ENCODE measurements around the gene CDCA4. TPM values are rescaled to one million over a fixed set of nuclear protein-coding genes. Genes with fewer than 3 reads are reported as not detected.

CDCA4 gene
- polyA plus RNA-seq, 1 of the 3 experiments (the other 2 are of a cell fraction) = 26.8 TPM

GRCh38 chr14:105025429-105025828, 4.5 kb upstream of the CDCA4 start:
- POLR2A ChIA-PET = no interaction called here
- Histone ChIP-seq H3K36me3 (replicated peaks in 1 of 2; ENCODE audit: control insufficient read depth in 1 of 2, insufficient read depth in 2 of 2, low read length in 1 of 2) (no peaks in the 10 kb centered on the region), H3F3A (replicated peaks; ENCODE audit: insufficient read depth) (peaks cover 60% of the 10 kb centered on the region), H3K4me1 (ENCODE audit: control insufficient read depth in 1 of 2, insufficient read depth in 2 of 2, low read depth in 1 of 2, low read length in 1 of 2) (peaks cover 19 to 30% of the 10 kb centered on the region in 2 experiments; a peak in 2 of 4 replicates), H3K27me3 (ENCODE audit: insufficient read depth) (no peaks in the 10 kb centered on the region), H3K9me3 (no peaks in the 10 kb centered on the region), H2AFZ (ENCODE audit: low read depth) (no peak overlapping the region), H3K27ac (ENCODE audit: low read depth in 2 of 2, low read length in 1 of 2) (peak overlapping the region; percentile 0 to 99; a peak in 3 of 4 replicates), H3K79me2 (ENCODE audit: insufficient read depth) (peaks cover 20% of the 10 kb centered on the region), H3K4me2 (peak overlapping the region; percentile 53), H3K9ac (peak overlapping the region; percentile 67), H3K4me3 (ENCODE audit: low read depth in 2 of 2, low read length in 1 of 2) (0 out of 4 replicates have a peak overlapping the region, but pooled peaks of 1 of the 2 experiments have one; percentile 3), H3K9me2 (no peaks in the 10 kb centered on the region), H4K20me1 (ENCODE audit: insufficient read depth) (no peaks in the 10 kb centered on the region)
- no peak for DNase-seq
- 92% methylated on average over 6 of the region's 6 CpGs for WGBS (ENCODE audit: low lambda C conversion rate)
- CTCF ChIA-PET = interaction anchor here (1.3 kb wide), 1 partner anchor 20 kb away, joined by 3 read pairs; no protein-coding TSS in a partner anchor
- TF ChIP-seq TEAD4 (IDR thresholded peaks at IDR 0.05; ENCODE audit: borderline replicate concordance, insufficient read depth) = no peak
- TF ChIP-seq NFIC (IDR thresholded peaks at IDR 0.05; ENCODE audit: borderline replicate concordance) = no peak
- no peak for TF ChIP-seq POLR2AphosphoS5 (IDR thresholded peaks at IDR 0.05; ENCODE audit: low read depth, low read length)
- TF ChIP-seq FOSL2 (IDR thresholded peaks at IDR 0.05; ENCODE audit: borderline replicate concordance, low read depth) = no peak
- TF ChIP-seq ELF1 (IDR thresholded peaks at IDR 0.05) = no peak
- TF ChIP-seq GABPA (IDR thresholded peaks at IDR 0.05; ENCODE audit: low read depth) = no peak
- no peak for TF ChIP-seq GATA2 (CRISPR knock-in tag; IDR thresholded peaks at IDR 0.05)
- TF ChIP-seq PBX3 (IDR thresholded peaks at IDR 0.05) = no peak

GRCh38 chr14:105023791-105024480, 3.1 kb upstream of the CDCA4 start:
- 57% methylated on average over 4 of the region's 4 CpGs for WGBS (ENCODE audit: low lambda C conversion rate)
- peaks cover 6% of the 10 kb centered on the region; the same call in 1 of the 2 replicates for H4K20me1 ChIP-seq (ENCODE audit: insufficient read depth)
- peak overlapping the region; percentile 80 for H3K9ac ChIP-seq
- peak overlapping the region; percentile 98 for H3K4me2 ChIP-seq
- no peaks in the 10 kb centered on the region for H3K9me2 ChIP-seq
- DNase-seq = no peak
- H3K79me2 ChIP-seq (ENCODE audit: insufficient read depth) = peaks cover 35% of the 10 kb centered on the region
- H3K9me3 ChIP-seq = no peaks in the 10 kb centered on the region
- TF ChIP-seq NFIC (IDR thresholded peaks at IDR 0.05; ENCODE audit: borderline replicate concordance) = peak; percentile 38; the same call in 1 of the 2 replicates
- TF ChIP-seq RAD21 (IDR thresholded peaks at IDR 0.05; ENCODE audit: low read length) = no peak
- TF ChIP-seq TCF12 (IDR thresholded peaks at IDR 0.05) = peak; percentile 65
- peak; percentile 65; the same call in 1 of the 2 replicates for TF ChIP-seq FOSL2 (IDR thresholded peaks at IDR 0.05; ENCODE audit: borderline replicate concordance, low read depth)
- peak in 1 of 2 experiments; percentile 61; a peak in 1 of 4 replicates for TF ChIP-seq EP300 (IDR thresholded peaks at IDR 0.05; ENCODE audit: borderline replicate concordance in 1 of 2, low read depth in 1 of 2, low read length in 1 of 2)
- 0 out of 2 replicates have a peak, but pooled peaks have one; percentile 11 for TF ChIP-seq PBX3 (IDR thresholded peaks at IDR 0.05)
- TF ChIP-seq JUND (IDR thresholded peaks at IDR 0.05) = peak; percentile 76
- TF ChIP-seq RXRA (IDR thresholded peaks at IDR 0.05; ENCODE audit: borderline replicate concordance, low read depth) = 0 out of 2 replicates have a peak, but pooled peaks have one; percentile 48
- no peak for TF ChIP-seq REST (IDR thresholded peaks at IDR 0.05; ENCODE audit: low read depth, low read length)
- no peak for TF ChIP-seq GATA2 (CRISPR knock-in tag; IDR thresholded peaks at IDR 0.05)
- peak overlapping the region in 1 of 2 experiments; percentile 52; a peak in 2 of 4 replicates for H3K4me3 ChIP-seq (ENCODE audit: low read depth in 2 of 2, low read length in 1 of 2)
- ChIA-PET CTCF (interaction anchor here (1.6 kb wide), 1 partner anchor 22 kb away, joined by 12 read pairs; no protein-coding TSS in a partner anchor), POLR2A (no interaction called here)
- peaks cover 60% of the 10 kb centered on the region for H3F3A ChIP-seq (replicated peaks; ENCODE audit: insufficient read depth)
- peak overlapping the region; percentile 43 to 99; a peak in 3 of 4 replicates for H3K27ac ChIP-seq (ENCODE audit: low read depth in 2 of 2, low read length in 1 of 2)
- H3K27me3 ChIP-seq (ENCODE audit: insufficient read depth) = no peaks in the 10 kb centered on the region
- peaks cover 0 to 3% of the 10 kb centered on the region in 2 experiments for H3K36me3 ChIP-seq (replicated peaks in 1 of 2; ENCODE audit: control insufficient read depth in 1 of 2, insufficient read depth in 2 of 2, low read length in 1 of 2)
- H3K4me1 ChIP-seq (ENCODE audit: control insufficient read depth in 1 of 2, insufficient read depth in 2 of 2, low read depth in 1 of 2, low read length in 1 of 2) = peaks cover 15 to 36% of the 10 kb centered on the region in 2 experiments; a peak in 2 of 4 replicates
- H2AFZ ChIP-seq (ENCODE audit: low read depth) = no peak overlapping the region
